ENCODE measurements around the gene CCNT1.

DNA sequence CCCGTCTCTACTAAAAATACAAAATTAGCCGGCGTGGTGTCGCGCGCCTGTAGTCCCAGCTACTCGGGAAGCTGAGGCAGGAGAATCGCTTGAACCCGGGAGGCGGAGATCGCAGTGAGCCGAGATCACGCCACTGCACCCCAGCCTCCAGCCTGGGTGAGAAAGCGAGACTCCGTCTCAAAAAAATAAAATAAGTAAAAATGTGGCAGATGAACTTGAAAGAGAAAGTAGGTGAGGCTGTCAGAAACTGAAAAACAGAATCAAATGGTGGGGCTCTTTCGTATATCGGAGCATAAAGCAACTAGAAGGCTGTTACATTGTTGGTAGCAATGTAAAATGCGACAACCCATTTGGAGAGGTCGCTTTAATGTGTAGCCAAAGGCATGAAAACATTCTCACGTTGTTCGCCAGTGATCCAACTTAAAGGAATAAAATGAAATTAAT is 767 bp upstream of the CCNT1 start:
- TF ChIP-seq, protein P1, sequence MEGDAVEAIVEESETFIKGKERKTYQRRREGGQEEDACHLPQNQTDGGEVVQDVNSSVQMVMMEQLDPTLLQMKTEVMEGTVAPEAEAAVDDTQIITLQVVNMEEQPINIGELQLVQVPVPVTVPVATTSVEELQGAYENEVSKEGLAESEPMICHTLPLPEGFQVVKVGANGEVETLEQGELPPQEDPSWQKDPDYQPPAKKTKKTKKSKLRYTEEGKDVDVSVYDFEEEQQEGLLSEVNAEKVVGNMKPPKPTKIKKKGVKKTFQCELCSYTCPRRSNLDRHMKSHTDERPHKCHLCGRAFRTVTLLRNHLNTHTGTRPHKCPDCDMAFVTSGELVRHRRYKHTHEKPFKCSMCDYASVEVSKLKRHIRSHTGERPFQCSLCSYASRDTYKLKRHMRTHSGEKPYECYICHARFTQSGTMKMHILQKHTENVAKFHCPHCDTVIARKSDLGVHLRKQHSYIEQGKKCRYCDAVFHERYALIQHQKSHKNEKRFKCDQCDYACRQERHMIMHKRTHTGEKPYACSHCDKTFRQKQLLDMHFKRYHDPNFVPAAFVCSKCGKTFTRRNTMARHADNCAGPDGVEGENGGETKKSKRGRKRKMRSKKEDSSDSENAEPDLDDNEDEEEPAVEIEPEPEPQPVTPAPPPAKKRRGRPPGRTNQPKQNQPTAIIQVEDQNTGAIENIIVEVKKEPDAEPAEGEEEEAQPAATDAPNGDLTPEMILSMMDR (IDR thresholded peaks at IDR 0.05) = no peak
- TF ChIP-seq POLR2A (IDR thresholded peaks at IDR 0.05) = no peak
